ENCODE data around the gene ACSS1. TPM values are rescaled to one million over a fixed set of nuclear protein-coding genes. Genes with fewer than 3 reads are reported as not detected.

Gene ACSS1
- total RNA-seq, 1 donor from 2014 or later = 19.5 TPM

DNA sequence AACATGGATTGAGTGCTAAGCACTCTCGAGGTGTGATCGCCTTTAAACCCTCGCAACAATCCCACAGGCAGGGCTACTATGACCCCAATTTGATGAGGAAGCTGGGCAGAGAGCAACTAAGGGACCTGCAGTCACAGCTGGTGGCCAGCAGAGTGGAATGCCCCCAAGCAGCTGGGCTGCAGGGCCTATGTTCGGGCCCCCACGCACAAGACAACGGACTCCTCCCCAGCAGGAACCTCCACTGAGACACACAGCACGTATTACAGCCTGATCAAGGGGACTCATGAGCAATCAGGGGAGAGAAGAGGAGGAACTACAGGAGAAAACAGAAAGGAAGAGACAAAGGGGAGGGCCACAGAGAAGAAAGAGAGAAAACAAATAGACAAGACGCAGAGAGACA is 87.2 kb downstream of the ACSS1 start:
- H3K36me3 ChIP-seq = peaks cover 62 to 72% of the 10 kb centered on the region in 2 donors
- intact Hi-C loops (cut with DNase I) = loop anchor here (5.0 kb wide), 1 partner anchor 722 kb away; no protein-coding TSS in a partner anchor
- no peaks in the 10 kb centered on the region for H3K4me1 ChIP-seq
- peaks cover 0 to 5% of the 10 kb centered on the region in 2 donors for H3K9me3 ChIP-seq
- no peak overlapping the region for H3K27ac ChIP-seq
- peak in 1 of 2 donors; percentile 59 for DNase-seq (ENCODE audit: low spot score in 2 of 2)
- H3K27me3 ChIP-seq = no peaks in the 10 kb centered on the region
- TF ChIP-seq, protein P1, sequence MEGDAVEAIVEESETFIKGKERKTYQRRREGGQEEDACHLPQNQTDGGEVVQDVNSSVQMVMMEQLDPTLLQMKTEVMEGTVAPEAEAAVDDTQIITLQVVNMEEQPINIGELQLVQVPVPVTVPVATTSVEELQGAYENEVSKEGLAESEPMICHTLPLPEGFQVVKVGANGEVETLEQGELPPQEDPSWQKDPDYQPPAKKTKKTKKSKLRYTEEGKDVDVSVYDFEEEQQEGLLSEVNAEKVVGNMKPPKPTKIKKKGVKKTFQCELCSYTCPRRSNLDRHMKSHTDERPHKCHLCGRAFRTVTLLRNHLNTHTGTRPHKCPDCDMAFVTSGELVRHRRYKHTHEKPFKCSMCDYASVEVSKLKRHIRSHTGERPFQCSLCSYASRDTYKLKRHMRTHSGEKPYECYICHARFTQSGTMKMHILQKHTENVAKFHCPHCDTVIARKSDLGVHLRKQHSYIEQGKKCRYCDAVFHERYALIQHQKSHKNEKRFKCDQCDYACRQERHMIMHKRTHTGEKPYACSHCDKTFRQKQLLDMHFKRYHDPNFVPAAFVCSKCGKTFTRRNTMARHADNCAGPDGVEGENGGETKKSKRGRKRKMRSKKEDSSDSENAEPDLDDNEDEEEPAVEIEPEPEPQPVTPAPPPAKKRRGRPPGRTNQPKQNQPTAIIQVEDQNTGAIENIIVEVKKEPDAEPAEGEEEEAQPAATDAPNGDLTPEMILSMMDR (IDR thresholded peaks at IDR 0.05) = no peak
- H3K4me3 ChIP-seq = no peak overlapping the region

DNA sequence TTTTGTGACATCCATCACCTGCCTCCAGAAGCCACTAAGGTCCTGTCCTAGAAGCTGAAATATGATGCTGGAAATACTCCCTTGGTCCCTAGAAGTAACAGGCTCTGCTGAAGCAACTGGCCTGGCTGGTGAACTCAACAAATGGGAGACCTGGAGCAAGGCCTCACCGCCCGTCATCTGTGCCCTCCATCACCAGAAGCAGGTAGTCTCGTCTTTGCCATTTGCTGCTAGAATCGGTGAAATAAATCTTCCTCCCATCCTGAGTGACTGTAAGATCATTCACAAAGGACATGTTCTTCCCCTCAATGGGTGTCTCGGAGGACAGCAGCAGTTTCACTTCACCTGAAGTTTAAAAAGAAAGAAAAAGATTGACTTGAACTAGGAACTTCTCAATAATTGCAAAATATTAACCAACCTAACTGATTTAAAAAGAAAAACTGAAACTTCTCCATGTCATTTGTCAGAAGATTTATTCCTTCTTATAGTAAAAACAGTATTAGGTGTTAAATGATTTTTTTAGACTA is 87.8 kb downstream of the ACSS1 start:
- TF ChIP-seq, protein P1 (IDR thresholded peaks at IDR 0.05) = no peak
- DNase-seq (ENCODE audit: low spot score in 2 of 2) = no peak
- no peaks in the 10 kb centered on the region for H3K4me1 ChIP-seq
- H3K9me3 ChIP-seq = peaks cover 0 to under 1% of the 10 kb centered on the region in 2 donors
- H3K27me3 ChIP-seq = no peaks in the 10 kb centered on the region
- peaks cover 68 to 78% of the 10 kb centered on the region in 2 donors for H3K36me3 ChIP-seq
- no peak overlapping the region for H3K27ac ChIP-seq
- intact Hi-C loops (cut with DNase I) = loop anchor here (5.0 kb wide), 1 partner anchor 722 kb away; no protein-coding TSS in a partner anchor
- no peak overlapping the region for H3K4me3 ChIP-seq

DNA sequence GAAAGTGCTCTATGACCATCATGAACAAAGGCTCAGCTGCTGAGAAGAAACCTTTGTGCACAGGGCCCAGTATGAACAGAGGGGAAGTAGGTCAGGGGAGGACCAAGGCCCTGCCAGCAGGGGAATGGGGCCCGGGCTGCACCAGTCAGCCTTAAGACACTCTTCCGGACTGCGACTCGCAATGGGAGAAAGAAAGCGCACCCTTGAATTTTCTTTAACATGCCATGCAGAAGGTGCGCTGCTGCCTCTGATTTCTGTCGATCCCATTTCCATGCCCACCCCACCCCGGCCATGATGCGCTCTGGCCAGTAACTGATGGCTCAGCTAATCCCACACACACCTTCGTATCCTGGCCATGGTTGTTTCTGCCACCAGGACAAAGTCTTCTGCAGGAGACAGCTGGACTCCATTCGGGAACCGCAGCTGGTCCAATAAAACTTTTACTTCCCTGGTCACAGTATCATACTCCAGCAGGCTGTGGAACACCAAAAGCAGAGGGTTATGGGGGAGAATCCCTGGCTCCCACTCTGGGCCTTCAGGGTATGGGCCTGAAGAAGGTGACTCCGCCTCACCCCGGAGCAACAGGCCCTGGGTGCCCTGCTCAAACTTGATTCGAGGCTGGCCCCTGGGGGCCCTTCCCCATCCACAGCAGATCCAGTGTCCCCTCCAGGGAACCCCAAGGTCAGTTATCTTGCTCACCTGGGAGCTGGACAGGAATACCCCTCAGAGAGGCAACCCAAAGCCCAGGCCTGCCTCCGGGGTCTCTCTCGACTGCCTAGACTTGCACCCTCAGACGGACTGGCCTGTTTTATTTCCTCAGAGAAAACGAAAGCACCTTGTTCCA is 88.5 kb downstream of the ACSS1 start:
- DNase-seq (ENCODE audit: low spot score in 2 of 2) = peak in 1 of 2 donors; percentile 49
- TF ChIP-seq, protein P1 (IDR thresholded peaks at IDR 0.05) = no peak
- H3K36me3 ChIP-seq = peaks cover 65 to 84% of the 10 kb centered on the region in 2 donors
- no peaks in the 10 kb centered on the region for H3K4me1 ChIP-seq
- H3K4me3 ChIP-seq = no peak overlapping the region
- intact Hi-C loops (cut with DNase I) = loop anchor here (5.0 kb wide), 1 partner anchor 723 kb away; no protein-coding TSS in a partner anchor
- no peaks in the 10 kb centered on the region for H3K9me3 ChIP-seq
- no peak overlapping the region for H3K27ac ChIP-seq
- H3K27me3 ChIP-seq = no peaks in the 10 kb centered on the region

DNA sequence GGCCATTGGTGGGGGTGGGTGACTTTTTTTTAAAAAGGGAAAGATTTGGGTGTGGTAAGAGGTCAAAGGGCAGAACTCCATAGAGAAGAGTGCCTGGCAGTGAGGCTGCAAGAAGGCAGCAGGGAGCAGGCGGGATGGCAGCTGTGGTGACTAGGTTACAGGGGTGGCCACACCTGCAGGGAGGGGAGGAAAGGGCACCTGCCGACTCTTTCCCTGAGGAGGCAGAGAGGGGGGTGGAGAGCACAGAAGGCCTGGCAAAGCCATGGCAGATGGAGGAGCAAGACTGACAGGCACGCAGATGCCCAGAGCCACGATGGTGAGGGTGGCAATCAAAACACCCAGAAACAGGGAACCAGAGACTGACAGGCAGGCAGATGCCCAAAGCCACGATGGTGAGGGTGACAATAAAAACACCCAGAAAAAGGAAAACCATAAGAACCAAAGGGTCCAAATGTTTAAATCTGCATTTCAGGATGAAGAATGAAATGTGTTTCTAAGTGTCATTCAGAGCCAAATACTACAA is 89.6 kb downstream of the ACSS1 start:
- intact Hi-C loops (cut with DNase I) = no loop called here
- H3K27ac ChIP-seq = no peak overlapping the region
- no peak for DNase-seq (ENCODE audit: low spot score in 2 of 2)
- H3K27me3 ChIP-seq = no peaks in the 10 kb centered on the region
- H3K9me3 ChIP-seq = no peaks in the 10 kb centered on the region
- TF ChIP-seq, protein P1 (IDR thresholded peaks at IDR 0.05) = no peak
- H3K4me3 ChIP-seq = no peak overlapping the region
- peaks cover 71 to 93% of the 10 kb centered on the region in 2 donors for H3K36me3 ChIP-seq
- no peaks in the 10 kb centered on the region for H3K4me1 ChIP-seq

DNA sequence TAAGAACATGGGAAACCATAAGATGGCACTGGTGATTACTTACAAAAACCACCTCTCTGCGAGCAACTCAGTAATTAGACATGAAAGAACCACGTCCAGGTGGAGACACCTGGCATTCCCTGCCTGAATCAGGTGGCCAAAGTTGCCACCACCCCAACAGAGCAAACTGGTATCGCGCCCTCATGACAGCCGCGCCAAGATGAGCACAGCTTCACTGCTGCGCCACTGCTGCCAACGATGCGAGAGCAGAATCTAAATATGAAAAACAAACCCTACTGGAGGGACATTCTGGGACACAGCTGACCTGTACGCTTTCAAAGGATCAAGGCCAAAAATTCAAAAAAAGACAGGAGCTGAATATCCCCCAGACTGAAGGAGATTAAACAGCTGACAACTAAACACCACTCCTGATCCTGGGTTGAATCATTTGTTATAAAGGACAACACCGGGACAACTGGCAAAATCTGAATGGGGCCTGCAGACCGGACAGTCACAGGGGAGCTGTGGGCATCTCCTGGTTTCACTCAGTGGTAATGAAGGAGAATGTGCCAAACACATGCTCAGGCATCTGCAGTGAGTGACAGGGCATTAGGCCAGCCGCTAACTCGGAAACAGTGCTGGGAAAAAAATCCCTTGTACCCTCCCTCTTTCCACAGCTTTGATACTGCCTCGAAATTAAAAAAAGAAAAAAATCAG is 91.5 kb downstream of the ACSS1 start:
- peaks cover 74 to 93% of the 10 kb centered on the region in 2 donors for H3K36me3 ChIP-seq

More for the DNA sequence above, 91.5 kb downstream of the ACSS1 start:
- intact Hi-C loops (cut with DNase I) = no loop called here
- DNase-seq (ENCODE audit: low spot score in 2 of 2) = no peak
- Histone ChIP-seq H3K4me3 (no peak overlapping the region), H3K4me1 (no peaks in the 10 kb centered on the region), H3K27me3 (no peaks in the 10 kb centered on the region), H3K9me3 (no peaks in the 10 kb centered on the region), H3K27ac (no peak overlapping the region)
- TF ChIP-seq, protein P1 (IDR thresholded peaks at IDR 0.05) = no peak

Measured in ascending aorta (tissue), 2 donors.